ENCODE data around the gene ICE2. TPM values are rescaled to one million over a fixed set of nuclear protein-coding genes. Genes with fewer than 3 reads are reported as not detected.

Gene ICE2
- total RNA-seq, 1 experiment from 2014 or later: 42.3 TPM

- H3K36me3 Mint-ChIP-seq (ENCODE audit: insufficient read depth, unreplicated experiment): peaks cover 6% of the 10 kb centered on the region
- ChIA-PET POLR2A (no interaction called here), CTCF (no interaction called here)
- Histone ChIP-seq H3K27me3 (replicated peaks; ENCODE audit: control insufficient read depth, insufficient read depth, low read length) (no peaks in the 10 kb centered on the region), H3K4me1 (no peaks in the 10 kb centered on the region), H3K4me3 (ENCODE audit: low read depth, low read length) (no peak overlapping the region), H3K36me3 (ENCODE audit: control insufficient read depth, insufficient read depth, low read length) (no peaks in the 10 kb centered on the region), H3K9me3 (no peaks in the 10 kb centered on the region)
- no peak overlapping the region for H3K27ac Mint-ChIP-seq (ENCODE audit: unreplicated experiment)
- BruUV-seq (replicated peaks): no TSS peak
- H3K9me3 Mint-ChIP-seq (ENCODE audit: unreplicated experiment): no peaks in the 10 kb centered on the region
- intact Hi-C loops (cut with micrococcal nuclease; ENCODE audit: unreplicated experiment): no loop called here
- H3K4me3 Mint-ChIP-seq (ENCODE audit: unreplicated experiment): no peak overlapping the region
- H3K4me1 Mint-ChIP-seq (ENCODE audit: low read depth, unreplicated experiment): peaks cover 11% of the 10 kb centered on the region
- no peak for TF ChIP-seq CTCF (IDR thresholded peaks at IDR 0.05; ENCODE audit: insufficient read depth in 1 of 2, low read depth in 1 of 2, low read length in 1 of 2, severe bottlenecking in 1 of 2, unreplicated experiment in 1 of 2)
- H3K27me3 Mint-ChIP-seq (ENCODE audit: insufficient read depth, unreplicated experiment): no peaks in the 10 kb centered on the region
- no peak for DNase-seq
Observed at GRCh38 chr15:60519218-60519617, 40.3 kb upstream of the ICE2 start.

GRCh38 chr15:60518511-60518910, 39.6 kb upstream of the ICE2 start:
- Histone ChIP-seq H3K27me3 (replicated peaks; ENCODE audit: control insufficient read depth, insufficient read depth, low read length) (no peaks in the 10 kb centered on the region), H3K4me3 (ENCODE audit: low read depth, low read length) (no peak overlapping the region), H3K9me3 (no peaks in the 10 kb centered on the region), H3K4me1 (no peaks in the 10 kb centered on the region), H3K36me3 (ENCODE audit: control insufficient read depth, insufficient read depth, low read length) (no peaks in the 10 kb centered on the region)
- no peak overlapping the region for H3K27ac Mint-ChIP-seq (ENCODE audit: unreplicated experiment)
- no peak overlapping the region for H3K4me3 Mint-ChIP-seq (ENCODE audit: unreplicated experiment)
- peaks cover 11% of the 10 kb centered on the region for H3K4me1 Mint-ChIP-seq (ENCODE audit: low read depth, unreplicated experiment)
- BruUV-seq (replicated peaks): no TSS peak
- H3K36me3 Mint-ChIP-seq (ENCODE audit: insufficient read depth, unreplicated experiment): no peaks in the 10 kb centered on the region
- CTCF ChIA-PET: no interaction called here
- H3K9me3 Mint-ChIP-seq (ENCODE audit: unreplicated experiment): no peaks in the 10 kb centered on the region
- H3K27me3 Mint-ChIP-seq (ENCODE audit: insufficient read depth, unreplicated experiment): no peaks in the 10 kb centered on the region
- no peak for TF ChIP-seq CTCF (IDR thresholded peaks at IDR 0.05; ENCODE audit: insufficient read depth in 1 of 2, low read depth in 1 of 2, low read length in 1 of 2, severe bottlenecking in 1 of 2, unreplicated experiment in 1 of 2)
- POLR2A ChIA-PET: no interaction called here
- DNase-seq: no peak
- intact Hi-C loops (cut with micrococcal nuclease; ENCODE audit: unreplicated experiment): no loop called here

DNA sequence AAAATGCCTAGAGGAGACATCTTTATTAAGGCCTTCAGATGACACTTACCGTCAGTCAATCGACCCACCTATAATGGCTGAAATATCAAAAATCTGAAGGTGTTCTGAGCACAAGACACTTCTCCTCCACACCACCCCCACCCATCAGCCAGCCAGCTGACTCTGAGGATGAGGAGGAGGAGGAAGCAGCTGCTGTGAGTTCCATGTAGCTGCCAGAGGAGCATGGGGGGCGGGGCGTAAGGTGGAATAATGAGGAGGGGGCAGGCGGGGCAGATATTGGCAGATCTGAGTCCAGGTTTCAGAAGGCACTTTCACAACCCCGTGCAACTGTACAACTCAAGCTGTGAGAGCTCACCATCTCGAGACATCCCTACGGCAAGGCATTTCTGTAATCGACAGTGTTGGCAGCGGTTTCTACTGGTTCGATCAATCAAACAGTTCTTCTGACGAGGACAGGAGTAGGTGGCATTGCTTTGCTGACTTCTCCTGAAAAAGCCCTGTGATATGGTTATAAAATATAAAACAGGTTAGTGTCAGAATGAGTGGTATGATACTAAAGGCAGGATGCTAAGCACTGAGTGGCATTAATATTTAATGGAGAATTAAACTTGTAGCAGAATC, 35.4 kb upstream of the ICE2 start:
- no peak for TF ChIP-seq CTCF (IDR thresholded peaks at IDR 0.05; ENCODE audit: insufficient read depth in 1 of 2, low read depth in 1 of 2, low read length in 1 of 2, severe bottlenecking in 1 of 2, unreplicated experiment in 1 of 2)
- intact Hi-C loops (cut with micrococcal nuclease; ENCODE audit: unreplicated experiment): no loop called here
- H3K4me1 ChIP-seq: no peaks in the 10 kb centered on the region
- Mint-ChIP-seq H3K36me3 (ENCODE audit: insufficient read depth, unreplicated experiment) (peaks cover 13% of the 10 kb centered on the region), H3K9me3 (ENCODE audit: unreplicated experiment) (no peaks in the 10 kb centered on the region), H3K27me3 (ENCODE audit: insufficient read depth, unreplicated experiment) (no peaks in the 10 kb centered on the region), H3K4me3 (ENCODE audit: unreplicated experiment) (no peak overlapping the region), H3K4me1 (ENCODE audit: low read depth, unreplicated experiment) (no peaks in the 10 kb centered on the region), H3K27ac (ENCODE audit: unreplicated experiment) (no peak overlapping the region)
- H3K27me3 ChIP-seq (replicated peaks; ENCODE audit: control insufficient read depth, insufficient read depth, low read length): no peaks in the 10 kb centered on the region
- no peak overlapping the region for H3K4me3 ChIP-seq (ENCODE audit: low read depth, low read length)
- DNase-seq: no peak
- ChIA-PET POLR2A (no interaction called here), CTCF (no interaction called here)
- BruUV-seq (replicated peaks): no TSS peak
- no peaks in the 10 kb centered on the region for H3K36me3 ChIP-seq (ENCODE audit: control insufficient read depth, insufficient read depth, low read length)
- H3K9me3 ChIP-seq: no peaks in the 10 kb centered on the region
